HG03439 (cell line): ENCODE data around the gene POR.

ENCODE experiments used
- ATAC-seq: cut with Tn5 transposase; IDR thresholded peaks from one replicate; pipeline ENCODE4 v1.9.1; 2021; ENCODE audit warnings: mild to moderate bottlenecking, moderate library complexity; ENCODE audit not compliant: unreplicated experiment

POR gene

DNA sequence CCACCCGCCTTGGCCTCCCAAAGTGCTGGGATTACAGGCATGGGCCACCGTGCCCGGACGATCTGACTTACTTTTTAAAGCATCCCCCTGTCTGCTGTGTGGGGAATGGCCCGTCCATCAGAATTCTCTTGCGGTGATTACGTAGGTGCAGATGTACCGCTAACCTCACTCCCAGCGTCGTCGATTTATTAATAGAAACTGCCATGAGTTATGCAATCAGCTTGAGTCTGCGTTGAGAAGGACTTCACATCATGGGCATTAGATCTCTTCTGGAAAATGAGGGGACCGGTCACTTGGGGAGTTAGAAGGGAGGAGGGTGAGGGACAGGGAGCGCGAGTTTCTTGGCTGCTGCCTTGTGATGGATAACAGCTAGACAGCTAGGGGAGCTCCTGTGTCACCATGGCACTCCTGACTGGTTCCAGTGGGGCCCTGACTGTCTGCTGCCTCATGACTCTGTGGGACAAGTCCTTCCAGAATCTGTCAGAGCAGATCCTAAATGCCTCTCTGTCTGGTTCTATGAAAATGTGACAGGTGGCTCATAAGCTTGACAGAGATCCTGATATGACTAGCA, 35.2 kb downstream of the POR start:
- no peak for ATAC-seq

DNA sequence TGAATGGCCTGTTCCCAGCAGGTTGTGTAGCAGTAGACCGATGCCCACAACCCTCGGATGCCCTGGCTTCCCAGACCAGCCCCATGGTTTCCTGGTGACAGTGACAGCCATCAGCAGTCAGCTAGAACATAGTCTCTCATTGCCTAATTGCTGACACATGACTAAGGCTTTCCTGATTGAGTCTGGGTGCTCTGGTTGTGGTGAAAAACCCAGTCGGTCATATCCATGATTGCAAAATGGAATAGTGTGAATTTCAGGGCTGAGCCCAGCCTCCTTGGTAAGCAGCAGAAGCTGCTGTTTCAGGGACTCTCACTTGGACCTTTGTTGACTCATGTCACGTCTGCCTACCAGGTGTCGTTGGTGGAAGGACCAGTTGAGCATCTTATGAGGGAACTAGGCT, 36.6 kb downstream of the POR start:
- no peak for ATAC-seq

DNA sequence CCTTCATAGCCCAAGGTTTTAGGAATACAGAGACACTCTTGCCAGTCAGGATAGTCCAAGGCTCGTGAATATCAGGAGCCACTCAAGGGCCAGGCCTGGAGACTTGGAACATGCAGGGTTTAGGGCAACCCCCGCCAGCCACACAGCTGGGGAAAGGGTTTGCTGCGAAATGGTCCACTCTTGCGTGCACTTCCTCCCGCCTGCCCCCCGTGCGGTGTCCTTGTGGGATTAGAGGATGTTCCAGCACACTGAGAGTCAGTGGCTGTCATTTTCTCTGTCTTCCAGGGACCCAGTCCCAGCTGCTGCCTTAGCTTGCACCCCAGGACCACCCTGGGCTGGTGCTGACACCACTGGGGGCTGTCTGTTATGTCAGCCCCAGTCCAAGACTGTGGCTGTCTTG, 38.5 kb downstream of the POR start:
- no peak for ATAC-seq

GRCh38 chr7:75953931-75954330, 39.0 kb downstream of the POR start:
- no peak for ATAC-seq

GRCh38 chr7:75955331-75955955, 40.5 kb downstream of the POR start:
- no peak for ATAC-seq

- ATAC-seq, result no peak
Measured at GRCh38 chr7:75957021-75957736, 42.2 kb downstream of the POR start.

- no peak for ATAC-seq
Measured at GRCh38 chr7:75958802-75959543, 44.0 kb downstream of the POR start.

GRCh38 chr7:75960372-75960771, 45.4 kb downstream of the POR start:
- no peak for ATAC-seq

DNA sequence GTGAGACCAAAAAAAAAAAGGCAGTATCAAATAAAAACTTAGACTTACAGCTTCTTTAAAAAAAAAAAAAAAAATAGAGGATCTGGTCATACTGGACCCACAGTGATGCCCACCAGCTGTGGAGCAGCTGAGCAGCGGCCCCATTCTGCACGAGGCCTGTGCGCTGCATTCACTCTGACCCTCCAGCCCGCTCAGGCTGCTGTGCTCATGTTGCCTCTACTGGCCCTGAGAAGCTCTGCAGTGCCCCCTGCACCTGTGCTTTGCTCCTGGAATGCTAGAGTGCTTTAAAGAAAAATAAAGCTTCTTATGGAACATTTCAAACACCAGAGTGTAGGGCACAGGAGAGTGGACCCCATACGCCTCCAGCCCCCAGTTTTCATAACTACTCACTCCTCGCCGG, 46.3 kb downstream of the POR start:
- no peak for ATAC-seq

DNA sequence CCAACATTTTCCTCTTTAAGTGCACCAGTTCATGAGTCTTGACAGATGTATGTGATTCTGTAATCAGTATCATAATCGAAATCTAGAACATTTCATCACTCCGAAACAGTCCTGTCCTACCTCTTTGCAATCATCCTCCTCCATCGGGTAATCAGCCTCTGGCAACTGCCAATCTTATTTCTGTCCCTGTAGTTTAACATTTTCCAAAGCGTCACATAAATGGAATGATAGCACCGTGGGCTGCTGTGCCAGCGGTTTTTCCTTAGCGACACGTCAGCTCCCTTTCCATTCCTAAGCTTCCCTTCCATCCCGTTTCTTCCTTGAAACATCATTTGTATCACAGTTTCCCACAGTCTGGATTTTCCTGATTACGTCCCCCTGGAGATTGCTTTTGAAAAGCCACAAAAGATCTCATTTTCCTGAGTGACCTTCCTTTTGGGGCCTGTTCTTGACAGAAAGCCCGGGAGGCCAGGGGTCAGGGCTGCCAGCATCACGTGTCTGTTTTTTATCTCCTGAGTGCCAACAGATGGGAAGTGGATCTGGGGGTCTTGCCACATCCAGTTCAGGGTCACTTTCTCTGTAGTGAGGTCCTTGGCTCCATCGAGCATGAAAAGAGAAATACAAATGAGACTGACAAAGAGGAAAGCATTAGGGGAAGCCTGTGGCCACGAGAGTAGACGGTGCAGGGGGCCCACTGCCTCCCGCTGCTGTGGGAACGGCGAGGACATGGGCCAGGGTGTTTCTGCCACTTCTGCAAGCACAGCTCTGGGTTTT, 47.8 kb downstream of the POR start:
- no peak for ATAC-seq

- no peak for ATAC-seq
Measured at GRCh38 chr7:75963381-75963995, 48.5 kb downstream of the POR start.

DNA sequence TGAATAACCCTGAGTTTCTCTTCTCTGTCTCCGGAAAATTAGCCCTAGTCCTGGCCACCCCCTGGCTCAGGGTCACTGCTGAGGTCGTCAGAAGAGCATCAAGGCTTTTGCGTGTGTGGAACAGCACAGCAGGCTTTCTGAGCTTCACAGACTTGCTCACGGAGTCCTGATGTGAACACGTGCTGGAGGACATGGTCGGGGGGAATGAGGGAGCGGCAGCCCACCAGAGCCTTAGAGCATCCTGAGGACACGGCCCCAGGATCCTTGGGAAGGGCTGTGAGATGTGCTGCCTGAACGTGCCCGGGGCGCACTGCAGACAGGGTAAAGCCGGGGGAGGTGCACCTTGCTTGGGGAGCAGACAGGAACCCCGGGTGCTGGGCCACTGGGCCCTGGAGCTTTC, 50.7 kb downstream of the POR start:
- ATAC-seq, result no peak

DNA sequence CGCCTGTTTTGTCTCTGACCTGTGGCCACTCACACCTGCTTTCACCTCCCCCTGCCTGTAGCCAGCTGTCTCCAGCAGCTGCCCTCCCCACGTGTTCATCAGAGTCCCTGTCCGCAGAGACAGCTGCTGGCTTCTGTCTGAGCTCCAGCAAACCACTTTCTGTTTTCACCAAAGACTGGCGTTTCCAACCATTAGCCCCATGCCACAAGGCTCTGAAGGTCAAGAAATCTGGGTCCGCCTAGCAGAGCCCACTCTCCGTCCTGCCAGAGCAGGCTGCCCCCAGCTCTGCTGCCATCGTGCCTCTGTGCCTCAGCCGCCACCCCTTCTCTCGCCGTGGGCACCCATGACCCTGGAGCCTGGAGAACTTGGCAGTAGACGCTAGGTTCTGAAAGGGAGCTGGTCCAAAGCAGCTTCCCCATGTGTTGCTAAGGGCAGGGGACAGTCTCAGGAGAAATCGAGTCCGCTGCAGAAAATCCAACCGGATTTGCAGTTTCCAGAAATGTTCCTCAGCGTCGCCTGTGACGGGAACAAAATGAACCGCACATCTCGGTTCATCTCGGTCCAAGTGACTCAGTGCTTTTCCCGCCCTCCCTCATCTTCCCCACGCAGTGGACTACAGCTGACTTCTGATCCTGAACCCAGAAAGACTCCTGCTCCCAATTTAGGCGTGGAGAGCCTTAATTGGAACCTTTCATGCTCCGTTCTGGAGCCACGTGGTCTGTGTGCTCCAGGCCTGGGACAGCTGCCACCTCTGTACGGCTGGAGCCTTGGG, 51.4 kb downstream of the POR start:
- no peak for ATAC-seq

DNA sequence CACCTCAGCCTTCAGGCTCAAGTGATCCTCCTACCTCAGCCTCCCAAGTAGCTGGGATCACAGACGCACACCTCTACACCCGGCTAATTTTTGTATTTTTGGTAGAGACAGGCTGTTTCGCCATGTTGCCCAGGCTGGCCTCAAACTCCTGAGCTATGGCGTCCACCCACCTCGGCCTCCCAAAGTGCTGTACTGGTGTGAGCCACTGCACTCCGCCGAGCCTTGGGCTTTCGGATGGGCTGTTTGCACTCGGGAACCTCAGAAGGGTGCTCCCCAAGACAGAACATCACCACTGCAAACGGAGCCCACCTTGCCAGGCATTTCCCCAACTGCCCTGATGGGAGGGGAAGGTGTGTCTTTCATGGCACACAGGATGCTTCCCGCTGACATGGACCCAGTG, 52.1 kb downstream of the POR start:
- no peak for ATAC-seq

DNA sequence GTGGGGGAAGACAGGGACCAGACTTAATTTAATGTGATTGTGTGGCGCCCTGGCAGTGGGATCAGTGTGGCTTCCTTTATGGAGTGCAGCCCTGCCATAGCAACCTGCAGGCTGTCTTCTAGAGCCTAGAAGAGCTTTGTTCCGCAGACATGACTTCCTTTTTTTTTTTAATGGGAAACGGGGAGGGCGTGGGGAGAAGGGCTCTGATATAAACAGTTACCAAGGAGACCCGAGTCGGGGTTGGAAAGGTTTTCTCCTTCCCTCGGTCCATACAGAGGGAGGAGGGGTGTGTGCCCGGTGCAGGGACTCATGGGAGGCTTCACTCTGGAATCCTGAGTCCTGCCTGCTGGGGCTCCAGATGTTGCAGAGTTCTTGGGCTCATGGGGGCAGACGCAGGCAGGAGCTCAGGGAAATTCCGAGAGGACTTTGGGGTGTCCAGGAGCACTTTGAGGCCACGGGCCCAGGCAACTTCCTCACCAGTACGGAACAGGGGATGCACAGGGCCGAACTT, 52.6 kb downstream of the POR start:
- ATAC-seq, result no peak

DNA sequence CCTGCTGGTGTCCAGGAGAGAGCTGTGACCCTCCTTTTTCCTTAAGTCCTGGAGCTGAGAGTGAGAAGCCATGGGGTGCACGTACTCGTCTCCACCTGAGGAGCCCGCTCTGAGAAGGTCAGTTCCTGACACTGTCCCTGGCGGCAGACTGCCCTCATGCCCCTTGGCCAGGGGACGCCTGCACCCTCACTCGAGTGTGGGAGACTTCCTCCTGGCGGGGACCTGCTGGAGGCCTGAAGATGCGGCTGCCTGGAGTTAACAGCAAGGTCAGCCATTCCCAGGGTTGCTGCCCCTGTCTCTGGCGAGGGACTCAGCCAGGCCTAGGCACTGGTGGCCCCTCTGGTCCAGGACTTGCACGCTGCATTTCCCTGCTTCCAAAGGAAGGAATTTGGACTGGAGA, 53.1 kb downstream of the POR start:
- no peak for ATAC-seq

GRCh38 chr7:75968561-75969001, 53.6 kb downstream of the POR start:
- ATAC-seq, result no peak

- no peak for ATAC-seq
Measured at GRCh38 chr7:75969182-75969581, 54.2 kb downstream of the POR start.

DNA sequence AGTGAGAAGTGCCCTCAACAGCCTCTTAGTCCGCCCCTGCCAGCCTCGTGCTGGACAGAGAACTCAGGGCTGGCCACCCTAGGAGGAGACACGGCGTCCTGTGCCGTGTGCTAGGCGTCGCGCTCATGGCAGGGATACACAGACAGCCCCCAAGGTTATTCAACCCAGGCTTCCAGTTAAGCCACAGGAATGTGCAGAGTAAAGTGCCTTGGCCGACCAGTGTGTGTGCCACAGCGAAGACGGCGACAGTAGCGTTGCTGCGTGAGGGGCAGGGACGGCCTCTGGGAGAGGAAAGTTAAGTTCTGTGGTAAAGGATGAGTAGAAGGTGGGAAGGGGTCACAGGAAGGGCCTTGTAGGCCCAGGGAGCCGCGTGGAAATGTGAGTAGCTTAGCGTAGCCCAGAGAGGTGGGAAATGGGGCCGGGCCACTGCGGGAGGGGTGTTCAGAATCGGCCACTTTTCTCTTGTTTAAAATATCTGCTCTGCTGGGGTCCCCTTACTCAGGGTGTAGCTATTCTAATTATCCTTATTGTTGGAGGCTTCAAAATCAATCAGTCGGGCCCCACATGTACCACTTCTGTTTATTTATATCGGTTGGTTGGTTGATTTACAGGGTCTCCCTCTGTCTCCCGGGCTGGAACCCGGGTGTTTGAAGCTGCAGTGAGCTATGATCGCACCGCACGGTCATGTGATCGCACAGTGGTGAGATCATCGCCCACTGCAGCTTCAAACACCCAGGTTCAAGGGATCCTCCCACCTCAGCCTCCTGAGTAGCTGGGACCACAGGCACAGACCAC, 54.9 kb downstream of the POR start:
- ATAC-seq, result no peak
